IPS DF 6.9 (cell line): ENCODE data around the gene UNC13A.

Source experiments
- DNase-seq: peaks from one replicate; pipeline ENCODE4 v3.0.0-alpha.2; 2013; ENCODE audit warnings: low read depth, low spot score
- H3K27ac ChIP-seq: one replicate; pipeline ENCODE4 v1.5.1; 2013; ENCODE audit warnings: low read length, control low read depth
- H3K27me3 ChIP-seq: 2 replicates; pipeline ENCODE4 v1.6.1; 2013; ENCODE audit warnings: mild to moderate bottlenecking, low read length; ENCODE audit not compliant: control insufficient read depth, insufficient read depth
- H3K36me3 ChIP-seq: 2 replicates; pipeline ENCODE4 v1.6.1; 2013; ENCODE audit warnings: low read length; ENCODE audit not compliant: control insufficient read depth, insufficient read depth
- H3K4me1 ChIP-seq: 2 replicates; pipeline ENCODE4 v1.6.1; 2013; ENCODE audit warnings: low read length; ENCODE audit not compliant: control insufficient read depth, insufficient read depth
- H3K4me3 ChIP-seq: 2 replicates; pipeline ENCODE4 v1.5.1; 2013; ENCODE audit warnings: mild to moderate bottlenecking, low read length
- H3K9me3 ChIP-seq: 2 replicates; pipeline ENCODE4 v1.6.1; 2013; ENCODE audit warnings: low read length, inconsistent platforms; ENCODE audit not compliant: control insufficient read depth, insufficient read depth
- WGBS: extraction: QIAGEN DNeasy Blood & Tissue Kit; methylation state at CpG from one replicate; pipeline ENCODE4 v1.1.7; 2013; ENCODE audit warnings: mixed read lengths, missing lambda C conversion rate; ENCODE audit not compliant: insufficient read length, insufficient coverage; 5-methylcytosine and 5-hydroxymethylcytosine counted together

UNC13A gene

GRCh38 chr19:17648097-17648660 is 40.0 kb downstream of the UNC13A start:
- Histone ChIP-seq H3K27ac (no peak overlapping the region), H3K4me3 (no peak overlapping the region), H3K27me3 (no peaks in the 10 kb centered on the region), H3K9me3 (no peaks in the 10 kb centered on the region), H3K4me1 (no peaks in the 10 kb centered on the region), H3K36me3 (peaks cover 23% of the 10 kb centered on the region)
- no CpG with 5 or more reads among the region's 32 CpGs for WGBS
- DNase-seq, result no peak

GRCh38 chr19:17647071-17648020 is 40.8 kb downstream of the UNC13A start:
- H3K9me3 ChIP-seq, result no peaks in the 10 kb centered on the region
- no peak overlapping the region for H3K4me3 ChIP-seq
- H3K36me3 ChIP-seq, result peaks cover 20% of the 10 kb centered on the region
- no peaks in the 10 kb centered on the region for H3K27me3 ChIP-seq
- H3K4me1 ChIP-seq, result no peaks in the 10 kb centered on the region
- no peak overlapping the region for H3K27ac ChIP-seq
- WGBS, result no CpG with 5 or more reads among the region's 50 CpGs
- no peak for DNase-seq

- Histone ChIP-seq H3K4me1 (no peaks in the 10 kb centered on the region), H3K9me3 (no peaks in the 10 kb centered on the region), H3K27me3 (no peaks in the 10 kb centered on the region), H3K27ac (no peak overlapping the region), H3K4me3 (no peak overlapping the region), H3K36me3 (peaks cover 18% of the 10 kb centered on the region)
- WGBS, result no CpG with 5 or more reads among the region's 8 CpGs
- no peak for DNase-seq
Measured at GRCh38 chr19:17646441-17646840, 41.7 kb downstream of the UNC13A start.

- DNase-seq, result no peak
- H3K27me3 ChIP-seq, result no peaks in the 10 kb centered on the region
- no peak overlapping the region for H3K27ac ChIP-seq
- no peaks in the 10 kb centered on the region for H3K4me1 ChIP-seq
- no peak overlapping the region for H3K4me3 ChIP-seq
- H3K36me3 ChIP-seq, result peaks cover 22% of the 10 kb centered on the region
- no peaks in the 10 kb centered on the region for H3K9me3 ChIP-seq
- WGBS, result no CpG with 5 or more reads among the region's 20 CpGs
Measured at GRCh38 chr19:17645339-17645963, 42.7 kb downstream of the UNC13A start.

GRCh38 chr19:17642656-17643055 is 45.5 kb downstream of the UNC13A start:
- peaks cover 30% of the 10 kb centered on the region for H3K36me3 ChIP-seq

GRCh38 chr19:17641846-17642245 is 46.3 kb downstream of the UNC13A start:
- DNase-seq, result no peak
- Histone ChIP-seq H3K36me3 (peaks cover 26% of the 10 kb centered on the region), H3K9me3 (no peaks in the 10 kb centered on the region), H3K27ac (no peak overlapping the region), H3K4me3 (no peak overlapping the region), H3K27me3 (no peaks in the 10 kb centered on the region), H3K4me1 (no peaks in the 10 kb centered on the region)
- WGBS, result 100% methylated on average over 1 of the region's 1 CpG

More at GRCh38 chr19:17642656-17643055, 45.5 kb downstream of the UNC13A start:
- no peak for DNase-seq
- no peaks in the 10 kb centered on the region for H3K4me1 ChIP-seq
- no peaks in the 10 kb centered on the region for H3K27me3 ChIP-seq
- no peaks in the 10 kb centered on the region for H3K9me3 ChIP-seq
- no peak overlapping the region for H3K4me3 ChIP-seq
- no CpG with 5 or more reads among the region's 8 CpGs for WGBS
- H3K27ac ChIP-seq, result no peak overlapping the region

GRCh38 chr19:17641181-17641580 is 47.0 kb downstream of the UNC13A start:
- Histone ChIP-seq H3K27me3 (no peaks in the 10 kb centered on the region), H3K4me3 (no peak overlapping the region), H3K9me3 (no peaks in the 10 kb centered on the region), H3K36me3 (peaks cover 24% of the 10 kb centered on the region), H3K4me1 (no peaks in the 10 kb centered on the region), H3K27ac (no peak overlapping the region)
- no peak for DNase-seq
- WGBS, result no CpG with 5 or more reads among the region's 15 CpGs

GRCh38 chr19:17633700-17634099 is 54.5 kb downstream of the UNC13A start:
- 100% methylated on average over 1 of the region's 1 CpG for WGBS
- no peak for DNase-seq
- H3K4me1 ChIP-seq, result no peaks in the 10 kb centered on the region
- no peak overlapping the region for H3K27ac ChIP-seq
- H3K9me3 ChIP-seq, result no peaks in the 10 kb centered on the region
- no peaks in the 10 kb centered on the region for H3K27me3 ChIP-seq
- peaks cover 7% of the 10 kb centered on the region; the same call in 1 of the 2 replicates for H3K36me3 ChIP-seq
- no peak overlapping the region for H3K4me3 ChIP-seq

GRCh38 chr19:17632577-17632976 is 55.6 kb downstream of the UNC13A start:
- no peak overlapping the region for H3K27ac ChIP-seq
- no peak overlapping the region for H3K4me3 ChIP-seq
- H3K4me1 ChIP-seq, result no peaks in the 10 kb centered on the region
- H3K36me3 ChIP-seq, result peaks cover 7% of the 10 kb centered on the region; the same call in 1 of the 2 replicates
- H3K27me3 ChIP-seq, result no peaks in the 10 kb centered on the region
- H3K9me3 ChIP-seq, result no peaks in the 10 kb centered on the region
- no CpG with 5 or more reads among the region's 9 CpGs for WGBS
- no peak for DNase-seq

- DNase-seq, result no peak
- H3K9me3 ChIP-seq, result no peaks in the 10 kb centered on the region
- H3K27me3 ChIP-seq, result no peaks in the 10 kb centered on the region
- H3K4me1 ChIP-seq, result no peaks in the 10 kb centered on the region
- 100% methylated on average over 1 of the region's 2 CpGs for WGBS
- H3K4me3 ChIP-seq, result no peak overlapping the region
- H3K36me3 ChIP-seq, result peaks cover 5% of the 10 kb centered on the region; the same call in 1 of the 2 replicates
- H3K27ac ChIP-seq, result no peak overlapping the region
Measured at GRCh38 chr19:17629760-17630159, 58.4 kb downstream of the UNC13A start.
